ENCODE results near the gene SDR42E2.
"Not testable (repeated sequence)": the region's sequence is repeated elsewhere in the genome, so short reads cannot be mapped to it uniquely, and the experiment has no call there.

SDR42E2 gene

DNA sequence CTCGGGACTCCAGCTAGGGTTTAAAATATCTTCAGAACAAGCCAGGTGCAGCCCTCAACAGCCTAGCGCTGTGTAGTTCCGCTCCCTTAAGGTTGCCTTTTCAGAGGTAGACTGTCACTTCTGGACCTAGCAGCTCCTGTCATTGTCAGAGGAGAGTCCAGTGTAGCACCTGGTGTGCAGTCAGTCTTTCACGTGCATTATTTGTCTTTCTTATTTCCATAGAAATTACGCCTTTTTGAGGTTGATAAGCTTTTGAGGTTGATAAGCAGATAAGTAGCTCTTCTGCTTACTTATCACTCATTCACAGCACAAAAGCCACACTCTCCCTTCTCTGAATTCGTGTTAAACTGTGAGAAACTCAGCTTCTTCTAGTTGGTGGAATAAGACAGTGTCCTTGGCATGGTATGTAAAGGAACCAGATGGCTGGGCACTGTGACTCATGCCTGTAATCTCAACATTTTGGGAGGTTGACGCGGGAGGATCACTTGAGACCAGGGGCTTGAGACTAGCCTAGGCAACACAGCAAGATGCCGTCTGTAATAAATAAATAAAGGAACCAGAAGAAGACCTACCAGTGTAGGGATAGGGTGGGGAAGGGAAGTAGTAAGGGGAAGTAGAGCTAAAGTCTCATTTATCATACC is 54.0 kb downstream of the SDR42E2 start:
- DNase-seq = no peak

DNA sequence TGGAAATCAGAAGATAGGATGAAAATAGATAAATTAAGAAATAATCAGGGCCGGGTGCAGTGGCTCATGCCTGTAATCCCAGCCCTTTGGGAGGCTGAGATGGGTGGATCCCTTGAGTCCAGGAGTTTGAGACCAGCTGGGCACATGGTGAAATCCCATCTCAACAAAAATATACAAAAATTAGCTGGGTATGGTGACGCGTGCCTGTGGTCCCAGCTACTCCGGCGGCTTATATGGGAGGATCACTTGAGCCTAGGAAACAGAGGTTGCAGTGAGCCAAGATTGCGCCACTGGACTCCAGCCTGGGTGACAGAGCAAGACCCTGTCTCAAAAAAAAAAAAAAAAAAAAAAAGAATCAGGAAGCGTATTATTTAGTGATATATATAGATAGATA is 54.5 kb downstream of the SDR42E2 start:
- not testable (repeated sequence) for DNase-seq

- no peak for DNase-seq
Observed at GRCh38 chr16:22217890-22218730, 55.8 kb downstream of the SDR42E2 start.

- DNase-seq = no peak
Observed at GRCh38 chr16:22219389-22220068, 57.2 kb downstream of the SDR42E2 start.

DNA sequence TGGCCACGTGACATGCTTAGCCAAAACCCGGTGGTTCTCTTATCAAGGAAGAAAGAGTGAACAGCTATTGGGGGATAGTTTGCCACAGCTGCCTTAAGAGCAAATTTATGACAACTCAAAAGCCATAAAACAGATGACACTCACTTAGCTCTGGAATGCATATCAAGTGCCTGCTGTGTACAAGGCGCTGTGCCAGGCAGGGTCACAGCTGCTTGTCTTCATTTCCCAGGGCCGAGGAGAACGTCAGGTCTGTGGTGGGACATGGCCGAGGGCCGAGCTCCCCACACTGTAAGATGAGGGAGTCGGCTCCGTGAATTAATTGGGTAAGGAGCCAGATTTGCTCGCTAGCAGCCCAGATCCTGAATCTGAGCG is 57.7 kb downstream of the SDR42E2 start:
- no peak for DNase-seq

GRCh38 chr16:22220714-22221113 is 58.4 kb downstream of the SDR42E2 start:
- DNase-seq = no peak

DNA sequence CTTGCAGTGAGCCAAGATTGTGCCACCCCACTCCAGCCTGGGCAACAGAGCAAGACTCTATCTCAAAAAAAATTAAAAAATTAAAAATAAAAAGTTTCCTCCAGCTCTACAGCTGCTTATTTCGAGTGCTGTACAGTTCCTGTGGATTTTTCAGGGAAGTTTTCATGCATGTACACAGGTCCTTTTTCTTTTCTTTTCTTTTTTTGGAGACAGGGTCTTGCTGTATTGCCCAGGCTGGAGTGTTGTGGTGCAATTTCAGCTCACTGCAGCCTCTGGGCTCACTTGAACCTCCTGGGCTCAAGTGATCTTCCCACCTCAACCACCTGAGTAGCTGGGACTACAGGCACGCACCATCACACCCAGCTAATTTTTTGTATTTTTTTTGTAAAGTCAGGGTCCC is 59.7 kb downstream of the SDR42E2 start:
- DNase-seq = no peak

DNA sequence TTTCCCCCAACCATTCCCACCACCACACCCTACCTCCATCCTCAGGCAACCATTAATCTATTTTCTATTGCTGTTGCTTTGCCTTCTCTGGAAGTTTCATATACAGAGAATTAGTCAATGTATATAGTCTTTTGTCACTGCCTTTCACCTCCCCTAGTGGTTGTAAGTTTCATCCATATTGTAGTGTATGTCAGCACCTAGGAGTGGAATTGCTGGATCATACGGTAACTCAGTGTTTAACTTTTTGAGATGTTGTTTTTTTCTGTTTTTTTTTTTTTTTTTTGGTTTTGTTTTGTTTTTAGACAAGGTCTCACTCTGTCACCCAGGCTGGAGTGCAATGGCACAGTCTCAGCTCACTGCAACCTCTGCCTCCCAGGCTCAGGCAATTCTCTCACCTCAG is 60.7 kb downstream of the SDR42E2 start:
- DNase-seq = no peak

DNA sequence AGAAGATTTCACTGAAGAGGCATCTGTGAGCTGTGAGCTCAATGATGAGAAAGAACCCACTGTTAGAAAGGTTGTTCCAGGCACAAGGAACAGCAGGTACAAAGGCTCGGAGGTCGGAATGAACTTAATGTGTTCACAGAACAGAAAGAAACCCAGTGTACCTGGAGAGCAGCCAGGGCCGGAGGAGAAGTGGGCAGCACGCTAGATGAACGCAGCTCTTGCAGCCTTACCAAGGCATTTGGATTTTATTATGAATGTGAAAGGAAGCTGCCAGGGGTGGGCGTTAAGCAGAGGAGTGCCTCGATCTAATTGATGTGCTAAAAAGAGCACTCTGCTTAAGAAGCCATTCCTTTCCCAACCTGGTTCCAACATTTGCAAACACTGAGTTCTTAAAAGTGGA is 62.8 kb downstream of the SDR42E2 start:
- DNase-seq = no peak

- DNase-seq = no peak
Observed at GRCh38 chr16:22229889-22230288, 67.6 kb downstream of the SDR42E2 start.

DNA sequence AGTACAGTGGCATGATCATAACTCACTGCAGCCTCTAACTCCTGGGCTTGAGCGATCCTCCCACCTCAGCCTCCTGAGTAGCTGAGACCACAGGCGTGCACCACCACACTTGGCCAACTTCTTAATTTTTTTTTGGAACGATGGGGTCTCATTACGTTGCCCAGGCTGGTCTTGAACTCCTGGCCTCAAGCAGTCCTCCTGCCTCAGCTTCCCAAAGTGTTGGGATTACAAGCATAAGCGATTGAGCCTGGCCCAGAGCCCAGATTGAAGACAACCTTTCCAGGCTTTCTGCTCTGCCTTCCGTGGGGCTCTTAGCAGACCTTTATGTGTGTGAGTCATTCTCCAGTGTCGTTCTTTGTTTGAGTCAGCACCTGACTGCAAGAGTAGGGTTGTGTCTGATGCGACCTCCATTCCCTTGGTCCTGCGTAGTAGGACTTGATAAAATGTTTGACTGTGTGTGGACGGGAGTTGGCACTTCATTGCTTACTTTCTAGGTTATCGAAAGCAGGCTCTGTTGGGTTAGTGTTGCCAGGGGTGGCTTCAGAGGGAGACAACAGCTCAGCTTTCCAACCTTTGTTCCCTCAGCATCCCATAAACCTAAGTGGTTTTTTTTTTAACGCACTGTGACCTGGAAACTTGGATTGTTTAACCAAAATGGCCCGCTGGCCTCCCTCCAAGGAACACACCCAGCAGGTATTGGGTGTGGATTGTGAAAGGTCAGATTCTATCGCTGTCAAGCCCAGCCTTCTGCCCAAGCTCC is 70.2 kb downstream of the SDR42E2 start:
- peak; percentile 34 for DNase-seq

DNA sequence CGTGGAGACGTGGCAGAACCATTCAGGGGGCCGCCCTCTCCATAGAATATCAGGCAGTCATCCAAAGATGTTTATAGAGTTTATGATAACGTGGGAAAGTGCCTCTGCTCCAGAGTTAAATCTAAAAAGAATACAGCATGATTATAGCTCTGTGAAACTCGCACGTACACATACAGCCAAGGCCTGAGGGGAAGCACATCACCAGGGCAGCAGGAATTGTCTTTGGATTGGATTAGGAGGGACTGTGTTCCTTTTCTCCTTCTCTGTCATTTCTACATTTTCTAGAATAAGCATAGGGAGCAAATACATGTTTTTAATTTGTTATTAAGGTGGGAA is 70.7 kb downstream of the SDR42E2 start:
- no peak for DNase-seq

- no peak for DNase-seq
Observed at GRCh38 chr16:22235839-22236745, 73.8 kb downstream of the SDR42E2 start.

- DNase-seq = no peak
Observed at GRCh38 chr16:22239131-22239805, 77.0 kb downstream of the SDR42E2 start.

GRCh38 chr16:22240023-22240710 is 77.9 kb downstream of the SDR42E2 start:
- DNase-seq = no peak
